GM12892 (cell line): Measurements from ENCODE around the gene EEF1B2.
"Not testable (repeated sequence)": the region's sequence is repeated elsewhere in the genome, so short reads cannot be mapped to it uniquely, and the experiment has no call there.

Experiments used
- DNase-seq: peaks from one replicate; pipeline ENCODE4 v3.0.0; 2011; ENCODE audit not compliant: insufficient read length
- FAIRE-seq: peaks from 2 replicates; lab custom pipeline; 2011; peaks lifted over from hg19 to GRCh38; lab: Jason Lieb, UNC
- POLR2A ChIP-seq: IDR thresholded peaks from 2 replicates; pipeline ENCODE4 v1.6.1; 2011; ENCODE audit warnings: low read depth, low read length, control low read depth
- POLR2AphosphoS5 ChIP-seq: IDR thresholded peaks from 2 replicates; pipeline ENCODE4 v1.6.1; 2011; ENCODE audit warnings: low read depth, low read length, control low read depth
- TAF1 ChIP-seq: IDR thresholded peaks from 2 replicates; pipeline ENCODE4 v1.6.1; 2011; ENCODE audit warnings: low read depth, mild to moderate bottlenecking, control low read depth, low read length, borderline replicate concordance

EEF1B2 gene

GRCh38 chr2:206173147-206173546 is 13.5 kb downstream of the EEF1B2 start:
- no peak for DNase-seq
- FAIRE-seq: no peak
- TF ChIP-seq TAF1 (no peak), POLR2A (no peak), POLR2AphosphoS5 (no peak)

- TF ChIP-seq POLR2AphosphoS5 (no peak), POLR2A (no peak), TAF1 (no peak)
- DNase-seq (no peak), FAIRE-seq (no peak)
Observed at GRCh38 chr2:206176121-206176520, 16.4 kb downstream of the EEF1B2 start.

- no peak for DNase-seq
- TF ChIP-seq POLR2AphosphoS5: no peak
- no peak for TF ChIP-seq TAF1
- TF ChIP-seq POLR2A: no peak
- FAIRE-seq: no peak
Observed at GRCh38 chr2:206176901-206177300, 17.2 kb downstream of the EEF1B2 start.

- FAIRE-seq, DNase-seq: not testable (repeated sequence)
Observed at GRCh38 chr2:206181526-206181925, 21.8 kb downstream of the EEF1B2 start.

- TF ChIP-seq TAF1 (no peak), POLR2A (no peak), POLR2AphosphoS5 (no peak)
- DNase-seq (no peak), FAIRE-seq (no peak)
Observed at GRCh38 chr2:206189691-206190090, 30.0 kb downstream of the EEF1B2 start.

GRCh38 chr2:206190111-206190510 is 30.4 kb downstream of the EEF1B2 start:
- FAIRE-seq (no peak), DNase-seq (no peak)
- TF ChIP-seq POLR2A: no peak
- no peak for TF ChIP-seq TAF1
- no peak for TF ChIP-seq POLR2AphosphoS5

GRCh38 chr2:206190689-206191088 is 31.0 kb downstream of the EEF1B2 start:
- no peak for TF ChIP-seq POLR2A
- TF ChIP-seq POLR2AphosphoS5: no peak
- TF ChIP-seq TAF1: no peak
- FAIRE-seq (peak; percentile 5), DNase-seq (no peak)

- TF ChIP-seq POLR2AphosphoS5 (no peak), TAF1 (no peak), POLR2A (no peak)
- FAIRE-seq: no peak
- DNase-seq: no peak
Observed at GRCh38 chr2:206192157-206192556, 32.5 kb downstream of the EEF1B2 start.

- DNase-seq (no peak), FAIRE-seq (no peak)
Observed at GRCh38 chr2:206193671-206194357, 34.1 kb downstream of the EEF1B2 start.

GRCh38 chr2:206198677-206199076 is 39.0 kb downstream of the EEF1B2 start:
- TF ChIP-seq POLR2AphosphoS5 (no peak), TAF1 (no peak), POLR2A (no peak)
- DNase-seq (no peak), FAIRE-seq (no peak)

More at GRCh38 chr2:206193671-206194357, 34.1 kb downstream of the EEF1B2 start:
- TF ChIP-seq POLR2A: no peak
- TF ChIP-seq POLR2AphosphoS5: no peak

GRCh38 chr2:206201075-206201848 is 41.6 kb downstream of the EEF1B2 start:
- DNase-seq (no peak), FAIRE-seq (no peak)
- no peak for TF ChIP-seq TAF1
- TF ChIP-seq POLR2AphosphoS5: no peak
- no peak for TF ChIP-seq POLR2A

GRCh38 chr2:206202446-206202845 is 42.8 kb downstream of the EEF1B2 start:
- DNase-seq (no peak), FAIRE-seq (no peak)
- TF ChIP-seq POLR2A (no peak), TAF1 (no peak), POLR2AphosphoS5 (no peak)
